ENCODE measurements around the gene ZBTB9.

Gene ZBTB9

GRCh38 chr6:33458676-33459075, 4.3 kb downstream of the ZBTB9 start:
- peaks cover 8% of the 10 kb centered on the region for H3K79me2 ChIP-seq (ENCODE audit: control insufficient read depth, insufficient read depth, low read length)
- H2BK5ac ChIP-seq (ENCODE audit: low read length) = no peak overlapping the region
- WGBS (ENCODE audit: extremely low coverage, insufficient coverage, low lambda C conversion rate) = no CpG with 5 or more reads among the region's 3 CpGs
- peaks cover 4% of the 10 kb centered on the region for H3K36me3 ChIP-seq (ENCODE audit: control insufficient read depth, insufficient read depth, low read length)
- no peak overlapping the region for H3K27ac ChIP-seq (ENCODE audit: low read depth, low read length)
- H3K27me3 ChIP-seq (ENCODE audit: insufficient read depth, low read length, poor library complexity) = no peaks in the 10 kb centered on the region
- H3K4me1 ChIP-seq (ENCODE audit: control insufficient read depth, low read depth, low read length) = peaks cover 3% of the 10 kb centered on the region
- no peak overlapping the region for H3K23ac ChIP-seq (ENCODE audit: low read length)
- no peak overlapping the region for H3K56ac ChIP-seq (ENCODE audit: low read length)
- no peak overlapping the region for H2AK5ac ChIP-seq (ENCODE audit: low read length)
- H3K79me1 ChIP-seq (ENCODE audit: low read length) = peaks cover 17% of the 10 kb centered on the region
- no peak overlapping the region for H3K4ac ChIP-seq (ENCODE audit: low read depth, low read length)
- no peak overlapping the region for H2BK120ac ChIP-seq (ENCODE audit: low read depth, low read length)
- H2BK15ac ChIP-seq (replicated peaks; ENCODE audit: low read depth) = no peak overlapping the region
- H3K18ac ChIP-seq (ENCODE audit: low read length) = no peak overlapping the region
- H4K5ac ChIP-seq (ENCODE audit: low read length) = no peak overlapping the region
- no peak overlapping the region for H3K4me2 ChIP-seq (ENCODE audit: low read length)
- no peak overlapping the region for H3K9ac ChIP-seq (ENCODE audit: low read length)
- H4K8ac ChIP-seq (ENCODE audit: low read depth, low read length) = no peak overlapping the region
- no peak overlapping the region for H3K4me3 ChIP-seq (ENCODE audit: low read length)
- DNase-seq = no peak

DNA sequence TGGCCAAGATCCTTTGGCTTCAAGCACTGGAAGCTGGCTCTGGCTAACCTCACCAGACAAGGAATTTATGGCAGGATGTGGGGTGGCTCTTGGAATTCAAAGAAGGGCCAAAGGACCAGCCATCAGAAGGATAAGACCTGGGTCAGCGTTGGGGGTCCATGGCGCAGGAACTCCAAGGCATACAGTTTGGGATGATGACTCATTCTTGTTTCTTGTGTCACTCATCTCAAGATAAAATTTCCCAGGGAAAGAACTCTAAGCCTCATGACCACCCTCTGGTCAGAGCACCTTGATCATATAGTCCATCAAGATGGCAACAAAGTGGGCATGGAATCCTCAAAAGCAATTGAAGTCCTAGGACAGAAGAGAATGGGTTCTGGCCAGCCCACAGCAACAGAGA, 4.8 kb downstream of the ZBTB9 start:
- Histone ChIP-seq H3K27me3 (ENCODE audit: insufficient read depth, low read length, poor library complexity) (no peaks in the 10 kb centered on the region), H2BK15ac (replicated peaks; ENCODE audit: low read depth) (no peak overlapping the region), H3K79me1 (ENCODE audit: low read length) (peaks cover 17% of the 10 kb centered on the region), H3K56ac (ENCODE audit: low read length) (no peak overlapping the region), H2AK5ac (ENCODE audit: low read length) (no peak overlapping the region), H3K27ac (ENCODE audit: low read depth, low read length) (no peak overlapping the region), H3K4ac (ENCODE audit: low read depth, low read length) (no peak overlapping the region), H4K5ac (ENCODE audit: low read length) (no peak overlapping the region), H2BK5ac (ENCODE audit: low read length) (no peak overlapping the region), H3K36me3 (ENCODE audit: control insufficient read depth, insufficient read depth, low read length) (peaks cover 4% of the 10 kb centered on the region), H3K9ac (ENCODE audit: low read length) (no peak overlapping the region), H3K23ac (ENCODE audit: low read length) (no peak overlapping the region), H3K4me3 (ENCODE audit: low read length) (no peak overlapping the region), H4K8ac (ENCODE audit: low read depth, low read length) (no peak overlapping the region), H3K79me2 (ENCODE audit: control insufficient read depth, insufficient read depth, low read length) (peaks cover 8% of the 10 kb centered on the region), H3K4me1 (ENCODE audit: control insufficient read depth, low read depth, low read length) (peaks cover 3% of the 10 kb centered on the region), H3K18ac (ENCODE audit: low read length) (no peak overlapping the region), H2BK120ac (ENCODE audit: low read depth, low read length) (no peak overlapping the region), H3K4me2 (ENCODE audit: low read length) (no peak overlapping the region)
- WGBS (ENCODE audit: extremely low coverage, insufficient coverage, low lambda C conversion rate) = no CpG with 5 or more reads among the region's 2 CpGs
- DNase-seq = no peak

DNA sequence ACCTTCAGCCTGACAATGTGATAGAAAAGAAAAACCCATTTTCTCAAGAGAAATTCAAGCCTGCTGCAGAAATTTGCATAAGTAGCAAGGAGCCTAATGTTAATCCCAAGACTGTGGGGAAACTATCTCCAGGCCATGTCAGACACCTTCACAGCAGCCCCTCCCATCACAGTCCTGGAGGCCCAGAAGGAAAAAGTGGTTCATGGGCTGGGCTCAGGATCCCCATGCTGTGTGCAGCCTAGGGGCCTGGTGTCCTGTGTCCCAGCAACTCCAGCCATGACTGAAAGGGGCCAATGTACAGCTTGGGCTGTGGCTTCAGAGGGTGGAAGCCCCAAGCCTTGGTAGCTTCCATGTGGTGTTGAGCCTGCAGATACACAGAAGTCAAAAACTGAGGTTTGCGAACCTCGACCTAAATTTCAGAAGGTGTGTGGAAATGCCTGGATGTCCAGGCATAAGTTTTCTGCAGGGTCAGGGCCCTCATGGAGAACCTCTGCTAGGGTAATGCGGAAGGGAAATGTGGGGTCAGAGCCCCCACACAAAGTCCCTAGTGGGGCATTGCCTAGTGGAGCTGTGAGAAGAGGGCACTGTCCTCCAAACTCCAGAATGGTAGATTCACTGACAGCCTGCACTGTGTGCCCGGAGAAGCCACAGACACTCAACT, 11.8 kb downstream of the ZBTB9 start:
- H3K4me3 ChIP-seq (ENCODE audit: low read length) = no peak overlapping the region
- H3K36me3 ChIP-seq (ENCODE audit: control insufficient read depth, insufficient read depth, low read length) = no peaks in the 10 kb centered on the region
- no peak for DNase-seq
- H2BK15ac ChIP-seq (replicated peaks; ENCODE audit: low read depth) = no peak overlapping the region
- no peaks in the 10 kb centered on the region for H3K4me1 ChIP-seq (ENCODE audit: control insufficient read depth, low read depth, low read length)
- H2AK5ac ChIP-seq (ENCODE audit: low read length) = no peak overlapping the region
- H3K56ac ChIP-seq (ENCODE audit: low read length) = no peak overlapping the region
- no CpG with 5 or more reads among the region's 4 CpGs for WGBS (ENCODE audit: extremely low coverage, insufficient coverage, low lambda C conversion rate)
- no peaks in the 10 kb centered on the region for H3K27me3 ChIP-seq (ENCODE audit: insufficient read depth, low read length, poor library complexity)
- H2BK120ac ChIP-seq (ENCODE audit: low read depth, low read length) = no peak overlapping the region
- H3K23ac ChIP-seq (ENCODE audit: low read length) = no peak overlapping the region
- H3K79me2 ChIP-seq (ENCODE audit: control insufficient read depth, insufficient read depth, low read length) = no peaks in the 10 kb centered on the region
- H3K27ac ChIP-seq (ENCODE audit: low read depth, low read length) = no peak overlapping the region
- no peak overlapping the region for H4K5ac ChIP-seq (ENCODE audit: low read length)
- H4K8ac ChIP-seq (ENCODE audit: low read depth, low read length) = no peak overlapping the region
- no peak overlapping the region for H3K18ac ChIP-seq (ENCODE audit: low read length)
- H2BK5ac ChIP-seq (ENCODE audit: low read length) = no peak overlapping the region
- no peak overlapping the region for H3K4me2 ChIP-seq (ENCODE audit: low read length)
- H3K79me1 ChIP-seq (ENCODE audit: low read length) = no peaks in the 10 kb centered on the region
- H3K9ac ChIP-seq (ENCODE audit: low read length) = no peak overlapping the region
- H3K4ac ChIP-seq (ENCODE audit: low read depth, low read length) = no peak overlapping the region

DNA sequence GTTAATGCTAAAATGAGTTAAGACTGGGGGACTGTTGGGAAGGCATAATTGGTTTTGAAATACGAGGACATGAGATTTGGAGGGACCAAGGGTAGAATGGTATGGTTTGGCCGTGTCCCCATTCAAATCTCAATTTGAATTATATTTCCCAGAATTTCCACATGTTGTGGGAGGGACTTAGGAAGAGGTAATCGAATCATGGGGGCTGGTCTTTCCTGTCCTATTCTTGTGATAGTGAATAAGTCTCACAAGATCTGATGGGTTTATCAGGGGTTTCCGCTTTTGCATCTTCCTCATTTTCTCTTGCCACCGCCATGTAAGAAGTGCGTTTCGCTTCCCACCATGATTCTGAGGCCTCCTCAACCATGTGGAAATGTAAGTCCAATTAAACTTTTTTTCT, 12.7 kb downstream of the ZBTB9 start:
- no peak overlapping the region for H3K27ac ChIP-seq (ENCODE audit: low read depth, low read length)
- H3K56ac ChIP-seq (ENCODE audit: low read length) = no peak overlapping the region
- H4K5ac ChIP-seq (ENCODE audit: low read length) = no peak overlapping the region
- no peak overlapping the region for H2BK5ac ChIP-seq (ENCODE audit: low read length)
- H2BK15ac ChIP-seq (replicated peaks; ENCODE audit: low read depth) = no peak overlapping the region
- no peaks in the 10 kb centered on the region for H3K27me3 ChIP-seq (ENCODE audit: insufficient read depth, low read length, poor library complexity)
- H3K4ac ChIP-seq (ENCODE audit: low read depth, low read length) = no peak overlapping the region
- no peak overlapping the region for H3K4me3 ChIP-seq (ENCODE audit: low read length)
- no CpG with 5 or more reads among the region's 7 CpGs for WGBS (ENCODE audit: extremely low coverage, insufficient coverage, low lambda C conversion rate)
- H3K23ac ChIP-seq (ENCODE audit: low read length) = no peak overlapping the region
- no peak for DNase-seq
- no peak overlapping the region for H4K8ac ChIP-seq (ENCODE audit: low read depth, low read length)
- no peak overlapping the region for H2AK5ac ChIP-seq (ENCODE audit: low read length)
- no peaks in the 10 kb centered on the region for H3K79me2 ChIP-seq (ENCODE audit: control insufficient read depth, insufficient read depth, low read length)
- H3K79me1 ChIP-seq (ENCODE audit: low read length) = no peaks in the 10 kb centered on the region
- H3K18ac ChIP-seq (ENCODE audit: low read length) = no peak overlapping the region
- H3K36me3 ChIP-seq (ENCODE audit: control insufficient read depth, insufficient read depth, low read length) = no peaks in the 10 kb centered on the region
- no peak overlapping the region for H3K4me2 ChIP-seq (ENCODE audit: low read length)
- no peak overlapping the region for H2BK120ac ChIP-seq (ENCODE audit: low read depth, low read length)
- no peaks in the 10 kb centered on the region for H3K4me1 ChIP-seq (ENCODE audit: control insufficient read depth, low read depth, low read length)
- no peak overlapping the region for H3K9ac ChIP-seq (ENCODE audit: low read length)

GRCh38 chr6:33469661-33470060, 15.3 kb downstream of the ZBTB9 start:
- WGBS (ENCODE audit: extremely low coverage, insufficient coverage, low lambda C conversion rate) = no CpG with 5 or more reads among the region's 3 CpGs
- Histone ChIP-seq H3K4me2 (ENCODE audit: low read length) (no peak overlapping the region), H3K79me1 (ENCODE audit: low read length) (no peaks in the 10 kb centered on the region), H3K23ac (ENCODE audit: low read length) (no peak overlapping the region), H3K4me1 (ENCODE audit: control insufficient read depth, low read depth, low read length) (no peaks in the 10 kb centered on the region), H4K8ac (ENCODE audit: low read depth, low read length) (no peak overlapping the region), H2BK120ac (ENCODE audit: low read depth, low read length) (no peak overlapping the region), H2BK5ac (ENCODE audit: low read length) (no peak overlapping the region), H3K36me3 (ENCODE audit: control insufficient read depth, insufficient read depth, low read length) (no peaks in the 10 kb centered on the region), H3K4ac (ENCODE audit: low read depth, low read length) (no peak overlapping the region), H3K27me3 (ENCODE audit: insufficient read depth, low read length, poor library complexity) (no peaks in the 10 kb centered on the region), H3K9ac (ENCODE audit: low read length) (no peak overlapping the region), H3K56ac (ENCODE audit: low read length) (no peak overlapping the region), H2BK15ac (replicated peaks; ENCODE audit: low read depth) (no peak overlapping the region), H3K18ac (ENCODE audit: low read length) (no peak overlapping the region), H3K4me3 (ENCODE audit: low read length) (no peak overlapping the region), H4K5ac (ENCODE audit: low read length) (no peak overlapping the region), H3K27ac (ENCODE audit: low read depth, low read length) (no peak overlapping the region), H3K79me2 (ENCODE audit: control insufficient read depth, insufficient read depth, low read length) (no peaks in the 10 kb centered on the region), H2AK5ac (ENCODE audit: low read length) (no peak overlapping the region)
- no peak for DNase-seq

DNA sequence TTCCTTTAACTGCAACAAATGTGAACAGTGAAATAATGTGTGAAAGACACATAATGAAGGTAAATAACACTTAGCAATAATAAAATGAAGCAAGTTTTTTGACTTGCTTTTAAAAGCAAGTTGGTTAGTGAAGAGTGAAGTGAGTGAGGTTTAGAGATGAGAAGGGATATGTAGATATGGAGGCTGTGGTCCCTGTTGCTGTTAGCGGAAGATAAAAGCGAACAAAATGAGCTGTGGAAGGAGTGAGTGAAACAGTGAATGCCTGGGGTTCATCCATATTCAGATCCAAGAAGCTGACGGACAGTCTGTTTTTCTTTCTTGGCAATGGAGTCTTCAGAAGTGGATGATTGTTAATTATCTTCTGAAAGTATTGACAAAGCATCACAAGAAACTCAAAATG, 23.5 kb downstream of the ZBTB9 start:
- Histone ChIP-seq H3K4ac (ENCODE audit: low read depth, low read length) (no peak overlapping the region), H3K4me2 (ENCODE audit: low read length) (no peak overlapping the region), H3K9ac (ENCODE audit: low read length) (no peak overlapping the region), H3K4me1 (ENCODE audit: control insufficient read depth, low read depth, low read length) (no peaks in the 10 kb centered on the region), H3K27me3 (ENCODE audit: insufficient read depth, low read length, poor library complexity) (no peaks in the 10 kb centered on the region), H4K8ac (ENCODE audit: low read depth, low read length) (no peak overlapping the region), H3K23ac (ENCODE audit: low read length) (no peak overlapping the region), H3K79me2 (ENCODE audit: control insufficient read depth, insufficient read depth, low read length) (no peaks in the 10 kb centered on the region), H2AK5ac (ENCODE audit: low read length) (no peak overlapping the region), H3K4me3 (ENCODE audit: low read length) (no peak overlapping the region), H4K5ac (ENCODE audit: low read length) (no peak overlapping the region), H3K18ac (ENCODE audit: low read length) (no peak overlapping the region), H3K27ac (ENCODE audit: low read depth, low read length) (no peak overlapping the region), H3K36me3 (ENCODE audit: control insufficient read depth, insufficient read depth, low read length) (no peaks in the 10 kb centered on the region), H2BK120ac (ENCODE audit: low read depth, low read length) (no peak overlapping the region), H2BK15ac (replicated peaks; ENCODE audit: low read depth) (no peak overlapping the region), H3K79me1 (ENCODE audit: low read length) (no peaks in the 10 kb centered on the region), H3K56ac (ENCODE audit: low read length) (no peak overlapping the region), H2BK5ac (ENCODE audit: low read length) (no peak overlapping the region)
- DNase-seq = no peak
- no CpG with 5 or more reads among the region's 3 CpGs for WGBS (ENCODE audit: extremely low coverage, insufficient coverage, low lambda C conversion rate)

Data from mesendoderm (in vitro differentiated cells).